ENCODE results near the gene PANX2. TPM values are rescaled to one million over a fixed set of nuclear protein-coding genes. Genes with fewer than 3 reads are reported as not detected.

The PANX2 gene
- polyA plus RNA-seq, 4 donors: 0.76 to 2.2 (median 1.5) TPM

- no peak for DNase-seq (ENCODE audit: low read depth in 4 of 4, low spot score in 3 of 4)
These were observed 53.5 kb downstream of the PANX2 start for GRCh38 chr22:50224071-50224470.

GRCh38 chr22:50225200-50225969 lies 54.9 kb downstream of the PANX2 start:
- DNase-seq (ENCODE audit: low read depth in 4 of 4, low spot score in 3 of 4): no peak

GRCh38 chr22:50226063-50226874 lies 55.7 kb downstream of the PANX2 start:
- no peak for DNase-seq (ENCODE audit: low read depth in 4 of 4, low spot score in 3 of 4)

- DNase-seq (ENCODE audit: low read depth in 4 of 4, low spot score in 3 of 4): no peak
These were observed 56.3 kb downstream of the PANX2 start for GRCh38 chr22:50226875-50227165.

GRCh38 chr22:50227579-50228215 lies 57.2 kb downstream of the PANX2 start:
- no peak for DNase-seq (ENCODE audit: low read depth in 4 of 4, low spot score in 3 of 4)

- DNase-seq (ENCODE audit: low read depth in 4 of 4, low spot score in 3 of 4): no peak
These were observed 57.8 kb downstream of the PANX2 start for GRCh38 chr22:50228366-50228765.

GRCh38 chr22:50229370-50229769 lies 58.8 kb downstream of the PANX2 start:
- no peak for DNase-seq (ENCODE audit: low read depth in 4 of 4, low spot score in 3 of 4)

Other genes starting within 250 kb of the PANX2 start
- 10 to 100 TPM; 16.9 to 30.4 (median 17.6) TPM for gene PIM3, start 210.0 kb upstream of the PANX2 start, polyA plus RNA-seq (ENCODE audit: insufficient read length in 4 of 4)
- gene IL17REL, start 158.0 kb upstream of the PANX2 start, polyA plus RNA-seq (ENCODE audit: insufficient read length in 4 of 4): under 1 TPM in 1 of 4 donors, not detected in 3; 0.03 TPM
- under 1 TPM in 1 of 4 donors, not detected in 3; 0.06 TPM for gene TTLL8, start 112.4 kb upstream of the PANX2 start, polyA plus RNA-seq (ENCODE audit: insufficient read length in 4 of 4)
- gene MLC1, start 85.3 kb upstream of the PANX2 start, polyA plus RNA-seq (ENCODE audit: insufficient read length in 4 of 4): 1 to 10 TPM in 1 of 4 donors, under 1 TPM in 3; 0.66 to 1.6 (median 0.86) TPM
- gene MOV10L1, start 80.7 kb upstream of the PANX2 start, polyA plus RNA-seq (ENCODE audit: insufficient read length in 4 of 4): 1 to 10 TPM in 1 of 4 donors, under 1 TPM in 3; 0.33 to 1.2 (median 0.71) TPM
- gene TRABD, start 15.2 kb downstream of the PANX2 start, polyA plus RNA-seq (ENCODE audit: insufficient read length in 4 of 4): 10 to 100 TPM; 19.1 to 30.8 (median 21.7) TPM
- 10 to 100 TPM; 14.9 to 26.2 (median 17.1) TPM for gene SELENOO, start 30.3 kb downstream of the PANX2 start, polyA plus RNA-seq (ENCODE audit: insufficient read length in 4 of 4)
- gene TUBGCP6, start 74.3 kb downstream of the PANX2 start, polyA plus RNA-seq (ENCODE audit: insufficient read length in 4 of 4): 10 to 100 TPM; 31.4 to 40.7 (median 34.3) TPM
- gene HDAC10, start 80.5 kb downstream of the PANX2 start, polyA plus RNA-seq (ENCODE audit: insufficient read length in 4 of 4): 10 to 100 TPM; 18.0 to 28.7 (median 19.9) TPM
- gene MAPK12, start 91.0 kb downstream of the PANX2 start, polyA plus RNA-seq (ENCODE audit: insufficient read length in 4 of 4): 10 to 100 TPM; 10.6 to 23.6 (median 12.2) TPM
- gene MAPK11, start 99.6 kb downstream of the PANX2 start, polyA plus RNA-seq (ENCODE audit: insufficient read length in 4 of 4): 1 to 10 TPM; 7.3 to 8.8 (median 7.4) TPM
- 100 to 1,000 TPM; 217 to 261 (median 232) TPM for gene PLXNB2, start 136.9 kb downstream of the PANX2 start, polyA plus RNA-seq (ENCODE audit: insufficient read length in 4 of 4)
- gene DENND6B, start 156.3 kb downstream of the PANX2 start, polyA plus RNA-seq (ENCODE audit: insufficient read length in 4 of 4): 10 to 100 TPM; 12.0 to 17.9 (median 15.0) TPM
- gene PPP6R2, start 172.6 kb downstream of the PANX2 start, polyA plus RNA-seq (ENCODE audit: insufficient read length in 4 of 4): 10 to 100 TPM; 35.9 to 46.0 (median 40.3) TPM